HG03135 (cell line): ENCODE data around the gene ODC1.

ENCODE experiments used
- ATAC-seq: cut with Tn5 transposase; IDR thresholded peaks from one replicate; pipeline ENCODE4 v1.9.1; 2021; ENCODE audit warnings: mild to moderate bottlenecking, moderate library complexity; ENCODE audit not compliant: unreplicated experiment

Gene ODC1

DNA sequence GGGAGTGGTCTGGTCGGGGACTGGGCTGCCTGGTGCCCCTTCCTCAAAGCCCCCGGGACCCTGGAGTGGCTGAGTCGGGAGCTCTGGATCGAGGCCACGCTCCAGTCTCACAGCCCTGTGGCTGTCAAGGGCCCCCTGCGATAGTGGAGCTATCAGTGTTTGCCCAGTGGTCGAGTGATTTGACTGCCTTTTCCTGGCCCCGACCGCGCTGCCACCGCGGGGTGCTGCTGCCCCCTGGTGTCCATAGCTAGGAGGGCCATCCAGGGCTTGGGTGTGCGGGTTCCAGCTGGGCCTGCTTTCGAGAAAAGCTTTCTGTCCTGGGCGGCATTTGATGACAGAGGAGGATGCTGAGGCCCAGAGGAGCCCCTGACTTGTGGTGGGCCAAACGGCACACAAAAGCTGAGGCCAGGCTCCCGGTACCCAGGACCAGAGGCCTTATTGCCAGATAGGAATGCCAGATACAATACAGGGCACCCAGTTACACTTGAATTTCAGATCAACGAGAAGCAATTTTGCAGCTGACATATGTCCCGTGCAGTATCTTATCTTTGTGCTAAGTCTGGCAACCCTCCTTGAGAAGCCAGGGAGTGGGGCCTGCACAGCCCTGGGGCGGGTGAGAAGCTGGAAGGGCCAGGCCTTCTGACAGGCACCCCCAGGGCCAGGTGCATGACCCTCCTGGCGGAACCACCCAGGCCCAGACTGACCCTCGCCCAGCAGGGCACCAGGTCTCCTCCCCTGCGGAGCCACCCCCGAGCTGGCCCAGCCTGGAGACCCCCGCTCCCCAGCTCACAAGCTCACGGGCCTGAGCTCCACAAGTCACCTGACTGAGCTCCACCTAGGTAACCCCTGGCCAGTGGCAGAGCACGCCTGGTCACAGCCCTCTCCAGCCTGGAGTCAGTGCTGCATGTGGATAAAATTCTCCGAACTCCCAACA is 13.0 kb downstream of the ODC1 start:
- peak; percentile 55 for ATAC-seq

DNA sequence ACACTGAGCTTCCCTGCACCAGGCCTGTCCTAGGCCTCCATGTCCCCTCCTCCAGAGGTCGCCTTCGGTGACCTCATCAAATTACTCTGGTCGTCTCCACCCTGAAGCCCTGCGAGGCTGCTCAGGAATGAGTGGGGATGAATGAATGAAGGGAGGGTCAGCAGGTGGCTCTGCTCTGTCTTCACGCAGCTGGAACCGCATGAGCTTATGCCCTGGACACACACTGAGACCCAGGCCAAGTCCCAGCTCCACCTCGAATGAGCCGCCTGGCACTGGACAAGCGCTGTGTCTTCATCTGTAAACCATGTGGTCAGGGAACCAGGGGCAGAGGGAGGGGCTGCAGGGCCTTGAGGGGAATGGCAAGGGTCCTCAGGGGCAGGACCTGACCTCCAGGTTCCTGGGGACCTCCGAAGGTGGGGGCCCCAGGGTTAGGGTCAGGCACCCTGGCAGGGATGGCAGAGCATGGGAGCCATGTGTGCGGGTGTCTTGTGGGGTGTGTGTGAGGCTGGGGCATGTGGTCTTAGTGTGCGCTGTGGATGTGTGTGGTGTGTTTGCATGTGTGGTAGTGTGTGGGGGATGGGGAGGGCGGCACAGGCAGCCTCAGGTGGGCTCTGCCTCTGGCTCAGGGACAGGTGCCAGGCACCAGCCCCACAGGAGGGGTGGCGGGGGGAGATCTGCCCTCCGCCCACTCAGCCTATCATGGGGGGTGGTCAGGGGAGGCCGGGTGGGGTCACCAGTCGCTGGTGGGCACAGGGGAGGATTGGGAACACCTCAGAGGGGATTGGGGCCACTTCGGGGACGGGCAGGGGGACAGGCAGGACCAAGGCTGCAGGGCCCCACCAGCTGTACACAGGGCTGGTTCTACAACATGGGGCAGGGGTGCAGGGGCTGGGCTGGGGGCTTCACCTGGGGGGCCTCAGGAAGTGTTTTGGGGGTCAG is 13.9 kb downstream of the ODC1 start:
- no peak for ATAC-seq

DNA sequence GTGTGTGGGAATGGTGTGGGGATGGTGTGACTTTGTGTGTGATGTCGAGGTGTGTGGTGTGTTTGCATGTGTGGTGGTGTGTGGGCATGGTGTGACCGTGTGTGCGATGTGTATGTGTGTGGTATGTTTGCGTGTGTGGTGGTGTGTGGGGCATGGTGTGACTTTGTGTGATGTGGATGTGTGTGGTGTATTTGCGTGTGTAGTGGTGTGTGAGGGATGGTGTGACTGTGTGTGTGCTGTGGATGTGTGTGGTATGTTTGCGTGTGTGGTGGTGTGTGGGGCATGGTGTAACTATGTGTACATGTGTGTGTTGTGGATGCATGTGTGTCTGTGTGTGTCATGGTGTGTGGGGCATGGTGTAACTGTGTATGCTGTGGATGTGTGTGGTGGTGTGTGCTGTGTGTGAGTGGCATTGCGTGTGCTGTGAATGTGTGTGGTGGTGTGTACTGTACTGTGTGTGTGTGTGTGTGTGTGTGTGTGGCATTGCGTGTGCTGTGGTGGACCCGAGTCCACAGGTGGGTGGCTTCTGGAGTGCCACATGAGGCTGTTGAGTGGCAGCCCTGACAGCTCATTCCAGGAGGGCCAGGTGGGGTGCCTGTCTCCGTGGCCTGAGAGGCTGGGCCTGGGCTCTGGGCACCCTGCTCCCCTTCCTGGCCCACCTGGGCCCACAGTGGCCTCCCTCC is 14.7 kb downstream of the ODC1 start:
- no peak for ATAC-seq

DNA sequence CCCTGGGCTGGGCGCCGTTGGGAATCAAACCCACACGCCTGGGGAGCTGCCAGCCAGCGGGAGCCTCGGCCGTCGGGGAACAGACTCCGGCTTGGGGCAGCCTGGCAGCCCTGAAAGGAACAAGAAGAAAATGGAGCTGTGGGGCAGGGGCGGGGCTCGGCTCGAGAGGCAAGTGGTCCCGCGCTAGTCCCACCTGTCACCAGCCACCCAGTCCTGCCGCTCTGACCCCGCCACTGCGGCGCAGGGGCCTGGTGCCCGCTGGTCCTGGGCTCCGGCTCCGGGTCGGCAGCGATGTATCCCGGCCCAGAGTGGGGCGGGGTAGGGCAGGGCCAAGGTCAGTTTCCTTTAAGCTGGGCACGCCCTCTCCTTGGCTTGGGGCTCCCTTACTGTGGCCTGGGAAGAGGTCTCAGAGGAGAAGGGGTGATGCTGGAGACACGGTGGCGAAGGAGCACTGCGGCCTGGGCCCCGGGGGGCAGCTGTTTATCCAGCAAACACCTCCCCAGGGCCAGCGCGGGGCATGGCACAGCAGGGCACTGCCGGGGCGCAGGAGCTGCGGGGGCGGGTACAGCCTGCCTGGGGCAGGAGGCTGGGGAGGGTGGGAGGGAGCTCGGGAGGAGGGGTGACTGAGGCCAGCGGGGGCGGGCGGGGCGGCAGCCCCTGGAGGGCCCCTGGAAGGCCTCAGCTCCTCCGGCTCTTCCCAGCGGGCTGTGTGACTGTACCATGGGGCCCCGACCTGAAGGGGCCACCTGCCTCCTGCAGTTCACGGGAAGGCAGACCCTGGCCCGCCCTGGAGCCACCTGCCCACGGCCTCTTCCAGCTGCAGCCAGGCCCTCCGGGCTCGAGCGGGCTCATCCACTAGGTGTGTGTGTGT is 15.6 kb downstream of the ODC1 start:
- no peak for ATAC-seq

DNA sequence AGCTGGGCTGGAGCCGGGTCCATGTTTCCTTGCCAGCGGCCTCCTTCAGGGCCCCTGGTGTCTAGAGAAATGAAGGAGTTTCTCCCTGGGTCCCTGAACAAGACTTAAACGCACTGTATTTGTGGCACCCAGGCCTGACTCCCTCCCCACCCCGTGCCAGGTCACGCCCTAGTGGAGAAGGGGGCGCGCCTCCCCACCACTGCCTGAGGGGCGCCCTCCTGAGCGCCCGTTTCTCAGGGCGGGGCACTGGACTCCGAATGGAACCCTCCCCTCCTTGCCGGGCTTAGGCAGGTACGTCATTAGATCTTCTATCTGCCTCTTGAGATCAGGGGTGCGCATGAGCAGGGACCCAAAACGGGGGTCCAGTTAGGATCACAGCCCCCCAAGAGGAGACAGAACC is 16.3 kb downstream of the ODC1 start:
- no peak for ATAC-seq

DNA sequence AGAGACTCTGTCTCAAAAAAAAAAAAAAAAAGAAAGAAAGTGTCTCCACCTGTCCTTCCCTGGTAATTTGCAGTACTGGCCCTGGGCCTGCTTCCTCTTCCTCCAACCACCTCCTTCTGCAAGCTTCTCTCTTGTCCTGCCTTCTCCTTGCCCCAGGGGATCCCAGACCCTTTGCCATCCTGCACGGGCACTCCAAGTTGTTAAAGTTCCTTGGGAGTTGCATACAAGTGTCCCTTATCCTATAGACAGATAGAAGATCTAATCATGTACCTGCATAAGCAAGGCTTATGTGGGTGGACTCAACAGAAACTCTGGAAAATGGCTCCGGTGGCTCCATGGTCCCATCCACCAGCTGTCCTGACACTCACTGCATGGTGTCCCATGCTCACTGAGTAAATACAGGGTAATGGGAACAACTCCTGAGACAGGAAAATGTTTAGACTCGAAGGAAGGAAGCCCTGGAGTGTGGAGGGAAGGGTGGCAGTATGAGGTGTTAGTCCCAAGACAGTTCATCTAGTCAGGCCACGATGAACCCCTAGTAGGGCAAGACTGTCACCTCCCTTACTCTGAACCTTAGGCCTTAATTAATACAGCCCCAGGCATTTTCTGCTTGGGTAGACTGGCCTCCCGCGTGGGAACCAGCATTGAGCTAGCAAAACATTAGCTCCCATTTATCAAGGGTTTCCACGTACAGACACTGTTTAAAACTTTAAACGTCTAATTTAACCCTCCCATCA is 17.1 kb downstream of the ODC1 start:
- no peak for ATAC-seq

DNA sequence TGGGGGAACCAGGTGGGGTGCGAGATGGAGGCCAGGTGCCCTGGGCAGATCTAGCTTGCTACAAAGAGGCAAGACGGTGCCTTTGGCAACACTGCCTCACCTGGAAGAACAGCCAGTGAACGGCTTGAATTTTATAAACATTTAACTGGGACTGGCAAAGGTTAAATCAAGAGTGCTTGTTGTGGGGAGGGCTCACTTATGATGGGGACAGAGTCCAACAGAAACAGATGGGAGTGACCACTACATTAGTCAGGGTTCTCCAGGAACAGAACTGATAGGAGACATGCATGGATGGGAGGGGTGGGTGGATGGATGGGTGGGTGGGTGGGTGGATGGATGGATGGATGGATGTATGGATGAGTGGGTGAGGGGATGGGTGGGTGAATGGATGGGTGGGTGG is 19.2 kb downstream of the ODC1 start:
- ATAC-seq, result no peak

DNA sequence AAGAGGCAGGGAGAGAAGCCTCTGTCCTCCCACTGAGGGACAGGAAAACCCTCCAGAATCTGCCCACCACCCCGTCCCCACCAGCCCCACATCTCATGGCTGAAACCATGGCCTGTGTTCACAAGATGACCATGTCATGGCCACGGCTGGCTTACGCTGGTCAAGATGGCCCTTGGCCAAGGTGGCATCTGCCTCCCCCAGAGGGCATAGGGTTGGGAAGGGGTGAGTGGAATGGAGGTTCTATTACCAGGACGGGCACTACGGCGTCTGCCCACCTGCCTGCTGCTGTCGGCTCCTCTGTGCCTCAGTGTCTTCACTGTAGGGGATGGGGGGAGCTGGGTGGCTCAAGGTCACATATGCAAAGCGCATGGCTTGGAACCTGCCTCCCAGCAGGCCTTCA is 19.8 kb downstream of the ODC1 start:
- ATAC-seq, result no peak

DNA sequence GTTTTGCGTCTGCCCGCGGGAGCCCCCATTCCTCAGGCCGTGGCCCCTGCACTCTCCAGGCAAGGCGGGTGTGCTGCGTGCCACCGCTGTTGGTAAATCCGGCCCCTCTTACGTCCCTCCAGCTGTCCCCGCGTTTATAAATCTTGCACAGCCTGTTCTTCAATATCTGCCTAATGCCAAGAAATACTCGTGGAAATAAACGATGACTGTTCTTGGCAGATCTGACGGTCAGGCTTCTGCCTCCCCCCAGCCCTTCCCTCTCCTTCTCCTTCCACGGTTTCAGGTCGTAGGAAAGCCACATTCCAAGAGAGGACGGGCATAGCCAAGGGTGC is 20.5 kb downstream of the ODC1 start:
- no peak for ATAC-seq

DNA sequence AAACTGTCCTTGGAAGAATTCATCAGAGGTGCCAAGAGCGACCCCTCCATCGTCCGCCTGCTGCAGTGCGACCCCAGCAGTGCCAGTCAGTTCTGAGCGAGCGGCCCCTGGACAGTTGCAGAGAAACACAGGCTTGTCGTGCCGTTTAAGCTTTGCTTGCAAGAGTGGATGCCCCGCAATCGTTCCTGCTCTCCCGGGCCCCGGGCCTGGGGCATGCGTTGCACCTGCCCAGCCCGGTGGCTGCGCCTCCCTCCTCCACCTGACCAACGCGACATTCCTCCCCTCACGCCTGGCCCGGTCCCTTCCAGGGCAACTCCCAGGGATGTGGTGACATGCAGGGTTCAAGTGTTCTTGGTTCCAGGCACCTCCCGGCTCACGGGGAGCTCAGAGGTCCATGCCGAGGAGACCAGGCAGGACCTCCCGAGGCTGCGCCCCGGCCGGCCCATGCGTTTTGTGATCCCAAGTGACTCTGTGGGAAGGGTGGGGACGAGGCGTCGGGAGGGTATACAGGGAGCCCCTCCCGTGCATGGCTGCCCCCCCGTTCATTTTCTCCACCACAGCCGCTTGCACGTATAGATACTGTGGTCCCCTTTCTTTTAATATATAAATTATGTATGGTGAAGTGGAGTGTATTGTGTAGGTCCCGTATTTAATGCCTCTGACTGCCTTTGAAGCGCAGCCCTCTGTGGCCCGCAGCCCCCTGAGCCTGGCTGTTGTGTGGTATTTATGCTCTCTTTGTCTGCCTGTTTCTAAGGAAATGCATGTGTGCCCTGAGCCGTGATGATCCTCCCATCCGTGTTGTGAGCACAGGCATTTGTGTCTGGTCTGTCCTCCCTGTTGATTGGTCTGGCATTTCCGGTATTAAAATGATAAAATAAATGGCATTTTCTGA is 21.2 kb downstream of the ODC1 start:
- ATAC-seq, result no peak

DNA sequence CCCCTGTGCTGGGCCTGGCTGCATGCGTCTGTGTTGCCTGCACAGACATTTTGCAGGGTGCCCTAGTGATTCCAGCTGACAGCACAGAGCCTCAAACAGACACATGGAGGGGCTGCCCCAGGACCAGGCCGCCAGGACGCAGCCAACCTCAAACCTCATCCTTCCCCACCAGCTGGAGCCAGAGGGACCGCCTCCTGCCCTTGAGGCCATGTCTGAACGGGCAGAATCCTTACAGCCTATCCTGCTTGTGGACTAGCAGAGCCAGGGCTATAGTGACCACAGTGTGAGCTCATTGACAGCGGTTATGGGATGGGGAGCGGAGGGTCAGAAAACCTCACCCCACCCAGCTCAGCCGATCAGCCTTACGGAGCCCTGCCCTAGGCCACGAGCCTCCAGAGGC is 22.4 kb downstream of the ODC1 start:
- no peak for ATAC-seq

DNA sequence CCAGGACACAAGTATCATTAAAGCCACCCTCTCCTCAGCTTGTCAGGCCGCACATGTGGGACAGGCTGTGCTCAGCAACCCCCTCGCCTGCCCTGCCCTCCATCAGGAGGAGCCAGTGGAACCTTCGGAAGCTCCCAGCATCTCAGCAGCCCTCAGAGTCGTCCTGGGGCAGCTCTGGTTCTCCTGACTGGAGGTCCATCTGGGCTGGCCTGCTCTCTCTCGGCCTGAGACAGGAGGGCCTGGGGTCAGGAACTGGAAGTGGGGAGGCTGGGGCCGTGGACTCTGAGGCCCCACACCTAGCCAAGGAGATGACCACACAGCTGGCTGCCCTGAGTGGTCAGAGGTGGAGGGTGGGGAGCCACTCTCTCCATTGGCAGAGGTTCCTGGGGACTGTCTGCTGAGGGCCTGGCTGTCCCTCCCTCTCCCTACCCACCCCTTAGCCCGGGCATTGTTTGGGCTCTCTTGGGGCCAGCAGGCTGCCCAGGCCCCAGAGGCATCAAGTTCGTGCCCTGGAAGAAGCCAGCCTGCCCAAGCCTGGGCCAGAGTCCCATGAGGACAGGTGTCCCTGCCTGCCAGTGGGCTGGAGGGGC is 23.1 kb downstream of the ODC1 start:
- ATAC-seq, result no peak

DNA sequence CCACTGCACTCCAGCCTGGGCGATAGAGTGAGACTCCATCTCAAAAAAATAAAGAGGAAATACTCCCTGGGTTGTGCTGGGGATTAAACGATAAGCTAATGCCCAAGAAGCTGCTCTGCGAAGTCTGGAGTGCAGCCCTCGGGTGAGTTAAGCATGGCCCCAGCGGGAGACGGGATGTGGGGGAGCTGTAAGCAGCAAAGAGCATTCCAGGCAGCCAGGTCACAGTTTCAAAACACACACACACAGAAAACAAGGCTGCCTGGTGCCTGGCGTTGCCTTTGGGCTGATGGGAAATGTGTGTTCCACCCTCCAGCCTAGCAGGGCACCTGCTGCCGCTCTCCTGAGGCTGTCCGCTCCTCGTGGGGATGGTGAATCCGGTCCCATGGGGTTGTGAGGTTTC is 24.1 kb downstream of the ODC1 start:
- ATAC-seq, result no peak

DNA sequence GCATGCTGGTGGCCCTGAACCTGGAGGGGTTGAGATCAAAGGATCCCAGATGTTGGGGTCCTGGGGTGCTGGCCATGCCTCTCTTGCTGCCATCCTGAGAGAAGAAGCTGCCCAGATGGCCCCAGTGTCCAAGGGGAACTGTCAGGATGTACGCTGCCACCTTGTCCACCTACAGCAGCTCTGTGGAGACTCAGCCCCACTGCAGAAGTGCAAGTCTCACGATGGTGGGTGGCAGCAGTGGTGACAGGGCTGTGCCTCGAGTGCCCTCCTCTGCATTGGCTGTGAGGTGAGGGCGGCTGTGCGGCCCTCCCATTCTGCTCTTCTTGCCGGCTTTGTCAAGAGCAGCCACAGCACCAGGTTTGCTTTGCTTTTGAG is 24.7 kb downstream of the ODC1 start:
- no peak for ATAC-seq

DNA sequence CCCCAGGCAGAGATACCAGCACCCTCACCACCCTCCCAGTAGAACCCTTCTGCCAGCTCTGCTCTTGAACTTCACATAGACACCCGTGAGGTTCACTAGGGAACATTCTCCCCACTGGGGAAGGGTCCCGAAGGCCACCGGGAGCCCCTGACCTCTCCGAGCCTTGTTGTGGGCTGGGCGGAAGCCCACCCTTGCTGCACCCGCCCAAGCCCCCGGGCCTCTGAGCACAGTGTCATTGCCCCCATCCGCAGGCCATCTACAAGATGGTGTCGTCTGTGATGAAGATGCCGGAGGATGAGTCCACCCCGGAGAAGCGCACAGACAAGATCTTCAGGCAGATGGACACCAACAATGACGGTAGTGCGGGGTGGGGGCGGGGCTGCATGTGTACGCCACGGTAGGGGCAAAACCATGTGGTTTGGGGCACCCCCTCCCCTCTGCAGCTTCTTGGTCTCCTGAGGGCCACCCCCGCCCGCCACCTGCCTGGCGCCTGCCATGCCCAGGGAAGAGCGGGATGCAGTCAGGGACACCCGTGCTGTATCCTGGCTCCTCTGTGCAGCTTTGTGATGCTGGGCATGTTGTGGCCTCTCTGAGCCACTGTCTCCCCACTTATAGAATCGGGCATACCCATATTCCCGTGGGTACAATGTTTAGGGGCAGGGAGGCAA is 25.3 kb downstream of the ODC1 start:
- no peak for ATAC-seq

DNA sequence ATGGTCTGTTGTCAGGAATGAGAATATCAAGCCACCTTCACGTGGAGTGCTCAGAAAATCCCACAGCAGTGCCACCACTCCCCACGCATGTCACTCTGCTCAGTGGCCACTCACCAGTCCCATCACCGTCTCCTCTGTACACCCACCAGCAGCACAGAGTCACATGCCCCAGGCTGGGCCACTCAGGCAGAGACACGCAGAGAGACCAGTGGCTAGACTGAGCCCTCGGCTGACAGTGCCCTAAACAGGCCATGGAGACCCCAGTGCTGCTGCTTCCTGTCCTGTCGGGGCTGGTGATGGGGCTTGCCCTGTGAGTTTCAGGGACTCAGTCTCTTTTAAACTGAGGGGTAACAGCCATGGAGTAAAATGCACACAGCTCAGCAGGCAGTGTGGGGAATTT is 25.9 kb downstream of the ODC1 start:
- ATAC-seq, result no peak

DNA sequence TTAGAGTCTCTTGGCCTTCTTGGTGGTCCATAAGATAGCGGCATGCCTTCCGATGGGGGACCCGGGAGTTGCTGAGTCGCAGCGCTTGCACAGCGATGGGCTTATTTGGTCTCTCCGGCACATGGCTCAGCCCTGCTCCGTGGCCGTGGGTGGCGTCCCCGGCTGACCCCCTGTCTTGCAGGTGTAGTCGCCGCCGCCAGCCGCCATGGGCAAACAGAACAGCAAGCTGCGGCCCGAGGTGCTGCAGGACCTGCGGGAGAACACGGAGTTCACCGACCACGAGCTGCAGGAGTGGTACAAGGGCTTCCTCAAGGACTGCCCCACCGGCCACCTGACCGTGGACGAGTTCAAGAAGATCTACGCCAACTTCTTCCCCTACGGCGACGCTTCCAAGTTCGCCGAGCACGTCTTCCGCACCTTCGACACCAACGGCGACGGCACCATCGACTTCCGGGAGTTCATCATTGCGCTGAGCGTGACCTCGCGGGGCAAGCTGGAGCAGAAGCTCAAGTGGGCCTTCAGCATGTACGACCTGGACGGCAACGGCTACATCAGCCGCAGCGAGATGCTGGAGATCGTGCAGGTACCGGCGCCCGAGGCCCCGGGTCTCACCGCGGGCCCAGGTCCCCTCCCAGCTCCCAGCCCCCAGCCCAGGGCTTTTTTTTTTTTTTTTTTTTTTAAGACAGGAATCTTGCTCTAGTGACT is 28.4 kb downstream of the ODC1 start:
- no peak for ATAC-seq
